Measurements from ENCODE around the gene FRMD3. TPM values are rescaled to one million over a fixed set of nuclear protein-coding genes. Genes with fewer than 3 reads are reported as not detected.

FRMD3 gene
- total and polyA plus RNA-seq, 8 donors: 1.0 to 3.7 (median 2.3) TPM

GRCh38 chr9:83199240-83199639 lies 339.0 kb downstream of the FRMD3 start:
- ATAC-seq (peak; percentile 89), DNase-seq (peak in 2 of 4 donors; percentile 34 to 69)
- peaks cover 0 to 8% of the 10 kb centered on the region in 2 donors for H3K27me3 ChIP-seq
- H3K4me1 ChIP-seq: no peaks in the 10 kb centered on the region
- no peaks in the 10 kb centered on the region for H3K9me3 ChIP-seq
- H3K27ac ChIP-seq: no peak overlapping the region
- H3K4me3 ChIP-seq: no peak overlapping the region
- H3K36me3 ChIP-seq: no peaks in the 10 kb centered on the region
- TF ChIP-seq CTCF (IDR thresholded peaks at IDR 0.05): no peak
- intact Hi-C loops (cut with DNase I): no loop called here

GRCh38 chr9:83198371-83198770 lies 339.8 kb downstream of the FRMD3 start:
- H3K27me3 ChIP-seq: peaks cover 0 to 8% of the 10 kb centered on the region in 2 donors
- no peaks in the 10 kb centered on the region for H3K4me1 ChIP-seq
- H3K9me3 ChIP-seq: no peaks in the 10 kb centered on the region
- ATAC-seq: no peak
- no peak overlapping the region for H3K27ac ChIP-seq
- no peak for DNase-seq
- intact Hi-C loops (cut with DNase I): no loop called here
- H3K4me3 ChIP-seq: no peak overlapping the region
- no peak for TF ChIP-seq CTCF (IDR thresholded peaks at IDR 0.05)
- H3K36me3 ChIP-seq: no peaks in the 10 kb centered on the region

- intact Hi-C loops (cut with DNase I): no loop called here
- no peak for ATAC-seq
- Histone ChIP-seq H3K27me3 (peaks cover 0 to 8% of the 10 kb centered on the region in 2 donors), H3K4me3 (no peak overlapping the region), H3K36me3 (no peaks in the 10 kb centered on the region), H3K27ac (no peak overlapping the region), H3K9me3 (no peaks in the 10 kb centered on the region), H3K4me1 (no peaks in the 10 kb centered on the region)
- no peak for TF ChIP-seq CTCF (IDR thresholded peaks at IDR 0.05)
- no peak for DNase-seq
Measured at GRCh38 chr9:83197591-83197990, 340.6 kb downstream of the FRMD3 start.

GRCh38 chr9:83196946-83197345 lies 341.3 kb downstream of the FRMD3 start:
- ATAC-seq: no peak
- Histone ChIP-seq H3K4me1 (no peaks in the 10 kb centered on the region), H3K27me3 (peaks cover 0 to 8% of the 10 kb centered on the region in 2 donors), H3K9me3 (no peaks in the 10 kb centered on the region), H3K36me3 (no peaks in the 10 kb centered on the region), H3K4me3 (no peak overlapping the region), H3K27ac (no peak overlapping the region)
- no peak for DNase-seq
- TF ChIP-seq CTCF (IDR thresholded peaks at IDR 0.05): no peak
- intact Hi-C loops (cut with DNase I): no loop called here

Other genes with a start within 250 kb of the FRMD3 start
- gene IDNK, start 84.7 kb upstream of the FRMD3 start, total RNA-seq: 1 to 10 TPM; 3.7 to 4.8 TPM
- 1 to 10 TPM; 5.0 to 7.5 (median 5.6) TPM for gene IDNK, start 84.7 kb upstream of the FRMD3 start, polyA plus RNA-seq (ENCODE audit: insufficient read length in 6 of 6)
- gene UBQLN1, start 169.6 kb upstream of the FRMD3 start, total RNA-seq: 100 to 1,000 TPM in 1 of 2 donors, 10 to 100 TPM in 1; 83.6 to 107 TPM
- 10 to 100 TPM; 83.1 to 99.8 (median 93.5) TPM for gene UBQLN1, start 169.6 kb upstream of the FRMD3 start, polyA plus RNA-seq (ENCODE audit: insufficient read length in 6 of 6)

Measured in left lung (tissue), 10 donors.